ENCODE measurements around the gene TTC7B.
"Not testable (repeated sequence)": the region's sequence is repeated elsewhere in the genome, so short reads cannot be mapped to it uniquely, and the experiment has no call there.

The TTC7B gene

GRCh38 chr14:90815822-90816662, at the start of gene TTC7B:
Gene TTC7B (minus strand): TSS chr14:90816430. CDS start chr14:90816295, 135 bp downstream.
- Histone ChIP-seq H3K4me3 (IDR thresholded peaks at IDR 0.05; ENCODE audit: insufficient read depth, low read depth, low read length) (no peak within 1 kb of the TSS), H2AFZ (ENCODE audit: low read depth) (peak within 1 kb of the TSS; percentile 18; the same call in 1 of the 2 replicates), H3K9ac (no peak within 1 kb of the TSS; the same call in 1 of the 2 replicates), H3K4me1 (ENCODE audit: low read depth, poor library complexity, severe bottlenecking) (peaks cover 6% of the 10 kb centered on the region), H3K36me3 (ENCODE audit: insufficient read depth) (no peaks in the 10 kb centered on the region), H3K27me3 (ENCODE audit: insufficient read depth, low read depth) (no peaks in the 10 kb centered on the region; the same call in 1 of the 2 replicates), H3K27ac (no peak within 1 kb of the TSS), H3K4me2 (peak within 1 kb of the TSS; percentile 54; the same call in 1 of the 2 replicates), H4K20me1 (ENCODE audit: insufficient read depth) (no peaks in the 10 kb centered on the region), H3K79me2 (ENCODE audit: insufficient read depth, low read depth) (no peaks in the 10 kb centered on the region)
- no peak for TF ChIP-seq CTCF (conservative IDR thresholded peaks at IDR 0.05; ENCODE audit: low read depth, low read length)

GRCh38 chr14:90864741-90865140, 48.5 kb upstream of the TTC7B start:
- Histone ChIP-seq H3K4me1 (ENCODE audit: low read depth, poor library complexity, severe bottlenecking) (no peaks in the 10 kb centered on the region), H3K9ac (no peak overlapping the region), H3K4me2 (no peak overlapping the region), H4K20me1 (ENCODE audit: insufficient read depth) (no peaks in the 10 kb centered on the region), H3K36me3 (ENCODE audit: insufficient read depth) (no peaks in the 10 kb centered on the region), H3K27ac (no peak overlapping the region), H3K79me2 (ENCODE audit: insufficient read depth, low read depth) (no peaks in the 10 kb centered on the region), H2AFZ (ENCODE audit: low read depth) (no peak overlapping the region), H3K4me3 (IDR thresholded peaks at IDR 0.05; ENCODE audit: insufficient read depth, low read depth, low read length) (no peak overlapping the region), H3K27me3 (ENCODE audit: insufficient read depth, low read depth) (no peaks in the 10 kb centered on the region)
- TF ChIP-seq CTCF (conservative IDR thresholded peaks at IDR 0.05; ENCODE audit: low read depth, low read length) = no peak

- Histone ChIP-seq H3K36me3 (ENCODE audit: insufficient read depth) (no peaks in the 10 kb centered on the region), H3K4me2 (no peak overlapping the region), H3K4me3 (IDR thresholded peaks at IDR 0.05; ENCODE audit: insufficient read depth, low read depth, low read length) (no peak overlapping the region)
Observed at GRCh38 chr14:90858511-90858910, 42.3 kb upstream of the TTC7B start.

GRCh38 chr14:90857866-90858265, 41.6 kb upstream of the TTC7B start:
- no peak for TF ChIP-seq CTCF (conservative IDR thresholded peaks at IDR 0.05; ENCODE audit: low read depth, low read length)
- Histone ChIP-seq H3K9ac (no peak overlapping the region), H3K36me3 (ENCODE audit: insufficient read depth) (no peaks in the 10 kb centered on the region), H3K4me2 (no peak overlapping the region), H3K79me2 (ENCODE audit: insufficient read depth, low read depth) (no peaks in the 10 kb centered on the region), H4K20me1 (ENCODE audit: insufficient read depth) (no peaks in the 10 kb centered on the region), H2AFZ (ENCODE audit: low read depth) (no peak overlapping the region), H3K27me3 (ENCODE audit: insufficient read depth, low read depth) (no peaks in the 10 kb centered on the region), H3K4me1 (ENCODE audit: low read depth, poor library complexity, severe bottlenecking) (no peaks in the 10 kb centered on the region), H3K4me3 (IDR thresholded peaks at IDR 0.05; ENCODE audit: insufficient read depth, low read depth, low read length) (no peak overlapping the region), H3K27ac (no peak overlapping the region)

More at GRCh38 chr14:90858511-90858910, 42.3 kb upstream of the TTC7B start:
- no peak for TF ChIP-seq CTCF (conservative IDR thresholded peaks at IDR 0.05; ENCODE audit: low read depth, low read length)
- no peak overlapping the region for H3K9ac ChIP-seq
- no peak overlapping the region for H2AFZ ChIP-seq (ENCODE audit: low read depth)
- no peak overlapping the region for H3K27ac ChIP-seq
- H3K79me2 ChIP-seq (ENCODE audit: insufficient read depth, low read depth) = no peaks in the 10 kb centered on the region
- H4K20me1 ChIP-seq (ENCODE audit: insufficient read depth) = no peaks in the 10 kb centered on the region
- no peaks in the 10 kb centered on the region for H3K4me1 ChIP-seq (ENCODE audit: low read depth, poor library complexity, severe bottlenecking)
- no peaks in the 10 kb centered on the region for H3K27me3 ChIP-seq (ENCODE audit: insufficient read depth, low read depth)

GRCh38 chr14:90856115-90856514, 39.9 kb upstream of the TTC7B start:
- not testable (repeated sequence) for H3K4me2 ChIP-seq; H3K27ac ChIP-seq; H2AFZ ChIP-seq (ENCODE audit: low read depth); H3K36me3 ChIP-seq (ENCODE audit: insufficient read depth); H3K4me1 ChIP-seq (ENCODE audit: low read depth, poor library complexity, severe bottlenecking); H4K20me1 ChIP-seq (ENCODE audit: insufficient read depth); H3K27me3 ChIP-seq (ENCODE audit: insufficient read depth, low read depth); H3K9ac ChIP-seq; H3K79me2 ChIP-seq (ENCODE audit: insufficient read depth, low read depth); H3K4me3 ChIP-seq (IDR thresholded peaks at IDR 0.05; ENCODE audit: insufficient read depth, low read depth, low read length)

Measured in KMS-11 (cell line).